ENCODE data around the gene ST3GAL5.
"Not testable (repeated sequence)": the region's sequence is repeated elsewhere in the genome, so short reads cannot be mapped to it uniquely, and the experiment has no call there.

The ST3GAL5 gene

DNA sequence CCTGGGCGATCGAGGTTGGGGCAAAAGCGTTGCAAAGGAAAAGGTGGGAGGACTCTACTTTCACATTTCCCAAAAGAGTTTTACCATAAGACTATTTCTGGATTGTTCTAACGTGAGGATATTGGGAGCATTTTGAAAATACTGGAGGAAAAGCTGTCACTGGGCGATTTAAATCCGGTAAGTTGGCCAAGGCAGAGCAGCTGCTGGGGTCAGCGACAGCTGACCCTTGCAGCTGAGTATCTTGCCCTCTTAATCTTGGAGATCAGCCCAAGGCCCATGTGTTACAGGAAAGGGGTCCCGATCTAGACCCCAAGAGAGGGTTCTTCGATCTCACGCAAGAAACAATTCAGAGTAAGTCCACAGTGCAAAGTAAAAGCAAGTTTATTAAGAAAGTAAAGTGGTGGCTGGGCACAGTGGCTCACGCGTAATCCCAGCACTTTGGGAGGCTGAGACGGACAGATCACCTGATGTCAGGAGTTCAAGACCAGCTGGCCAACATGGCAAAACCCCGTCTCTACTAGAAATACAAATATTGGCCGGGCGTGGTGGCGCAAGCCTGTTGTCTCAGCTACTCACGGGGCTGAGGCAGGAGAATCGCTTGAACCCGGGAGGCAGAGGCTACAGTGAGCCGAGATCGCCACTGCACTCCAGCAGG is 964 bp upstream of the ST3GAL5 start:
- H3K27ac Mint-ChIP-seq = peak overlapping the region; percentile 83 to 93
- peaks cover 5 to 8% of the 10 kb centered on the region in 2 donors for H3K9me3 Mint-ChIP-seq
- no peaks in the 10 kb centered on the region for H3K27me3 Mint-ChIP-seq
- H3K4me3 Mint-ChIP-seq = peak overlapping the region; percentile 89 to 98
- no peak for DNase-seq
- no peak for ATAC-seq
- peaks cover 76% of the 10 kb centered on the region for H3K4me1 Mint-ChIP-seq

DNA sequence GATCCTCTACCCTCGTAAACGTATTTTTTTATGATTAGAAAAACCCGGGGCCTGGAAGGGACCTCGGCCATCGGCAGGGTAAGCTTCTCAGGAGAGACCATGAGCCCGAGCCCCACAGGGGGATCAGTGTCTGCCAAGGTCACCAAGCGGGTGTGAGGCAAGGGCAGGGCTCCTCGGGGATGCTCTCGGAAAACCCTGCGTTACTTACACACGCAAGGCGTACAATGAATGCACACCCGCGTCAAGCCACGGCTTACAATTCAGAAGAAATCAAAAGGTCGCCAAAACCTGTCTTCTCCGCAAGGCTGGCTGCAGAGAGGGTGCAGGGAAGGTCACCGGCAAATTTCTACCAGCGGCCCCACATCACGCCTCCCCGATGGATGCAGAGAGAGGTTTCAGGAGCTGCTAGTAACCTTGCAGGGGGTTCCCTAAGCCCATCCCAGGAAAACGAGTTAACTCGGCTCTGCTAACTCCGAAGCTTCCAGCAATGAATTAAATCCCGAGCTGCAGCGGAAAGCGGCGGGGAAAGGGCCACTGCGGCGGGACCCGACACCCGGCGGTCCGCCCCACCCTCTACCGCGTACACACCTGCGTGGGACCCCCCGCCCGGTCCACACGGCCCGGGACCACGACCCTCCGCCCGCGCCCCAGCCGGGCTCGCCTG is 638 bp downstream of the ST3GAL5 start:
- peak overlapping the region in 1 of 2 donors; percentile 84 for H3K27ac Mint-ChIP-seq
- DNase-seq (peak; percentile 38 to 47), ATAC-seq (peak; percentile 37)
- no peaks in the 10 kb centered on the region for H3K27me3 Mint-ChIP-seq
- peaks cover 0 to 3% of the 10 kb centered on the region in 2 donors for H3K9me3 Mint-ChIP-seq
- peak overlapping the region; percentile 82 to 89 for H3K4me3 Mint-ChIP-seq
- peaks cover 74% of the 10 kb centered on the region for H3K4me1 Mint-ChIP-seq

DNA sequence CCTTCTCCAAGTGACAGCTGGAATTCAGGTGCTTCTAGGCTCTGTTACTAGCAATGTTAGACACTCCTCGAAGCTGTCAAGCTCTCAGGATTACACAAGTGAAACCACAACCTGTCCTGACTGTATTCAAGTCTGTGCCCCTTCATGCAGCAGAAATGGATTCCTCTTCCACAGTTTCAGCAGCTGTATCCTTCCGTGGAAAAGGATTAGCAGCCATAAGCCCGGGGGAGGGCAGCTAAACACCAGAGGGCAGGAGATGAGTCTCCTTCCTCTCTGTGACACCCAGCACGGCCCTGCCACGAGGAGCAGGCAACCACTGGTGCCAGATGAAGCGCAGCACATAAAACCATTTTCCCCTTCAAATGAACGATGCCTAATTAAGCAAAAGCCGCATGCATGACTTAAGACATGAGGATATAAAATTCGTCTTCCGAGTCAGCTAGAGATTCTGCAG is 1.2 kb downstream of the ST3GAL5 start:
- peak in 1 of 2 donors; percentile 51 for DNase-seq
- H3K27me3 Mint-ChIP-seq = no peaks in the 10 kb centered on the region
- peaks cover 0 to 8% of the 10 kb centered on the region in 2 donors for H3K9me3 Mint-ChIP-seq
- peak overlapping the region; percentile 15 to 84 for H3K27ac Mint-ChIP-seq
- peaks cover 68% of the 10 kb centered on the region for H3K4me1 Mint-ChIP-seq
- ATAC-seq = peak; percentile 44
- peak overlapping the region; percentile 82 to 89 for H3K4me3 Mint-ChIP-seq

DNA sequence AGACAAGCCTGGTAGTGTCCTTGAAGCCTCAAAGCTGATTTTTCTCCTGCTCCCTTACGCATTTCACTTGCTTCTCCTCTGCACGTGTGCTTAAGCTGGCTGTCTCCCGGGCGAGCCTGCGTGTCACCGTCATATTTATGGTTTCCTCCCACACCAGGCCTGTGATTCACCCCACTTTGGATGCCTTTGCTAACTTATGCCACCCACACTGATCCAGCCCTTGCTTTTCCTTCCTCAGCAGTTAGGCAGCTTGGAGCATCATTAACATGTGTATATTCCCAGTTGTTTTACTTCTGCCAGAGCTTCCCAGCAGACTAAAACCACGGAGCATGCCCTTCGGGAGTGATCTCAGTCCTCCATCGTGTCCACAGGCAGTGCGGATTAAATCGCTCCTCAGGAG is 2.2 kb downstream of the ST3GAL5 start:
- DNase-seq (peak; percentile 30 to 45), ATAC-seq (no peak)
- H3K4me1 Mint-ChIP-seq = peaks cover 61% of the 10 kb centered on the region
- H3K27ac Mint-ChIP-seq = peak overlapping the region in 1 of 2 donors; percentile 75
- H3K9me3 Mint-ChIP-seq = peaks cover 2 to 8% of the 10 kb centered on the region in 2 donors
- H3K4me3 Mint-ChIP-seq = peak overlapping the region; percentile 82 to 89
- no peaks in the 10 kb centered on the region for H3K27me3 Mint-ChIP-seq

DNA sequence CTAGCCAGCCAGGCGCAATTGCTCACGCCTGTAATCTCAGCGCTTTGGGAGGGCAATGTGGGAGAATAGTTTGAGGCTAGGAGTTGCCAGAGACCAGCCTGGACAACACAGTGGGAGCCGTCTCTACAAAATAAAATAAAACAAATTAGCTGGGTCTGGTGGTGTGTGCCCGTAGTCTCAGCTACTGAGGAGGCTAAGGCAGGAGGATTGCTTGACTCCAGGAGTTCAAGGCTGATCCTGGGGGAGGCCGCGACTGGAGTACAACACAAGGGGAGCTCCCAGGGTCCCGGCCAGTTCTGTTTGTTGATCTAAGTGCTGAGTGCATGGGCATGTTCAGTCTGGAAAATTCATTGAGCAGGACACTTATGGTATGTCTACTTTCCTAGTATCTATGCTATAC is 2.6 kb downstream of the ST3GAL5 start:
- Mint-ChIP-seq H3K4me3 (peak overlapping the region; percentile 82 to 89), H3K9me3 (peaks cover 7 to 13% of the 10 kb centered on the region in 2 donors), H3K4me1 (peaks cover 66% of the 10 kb centered on the region), H3K27ac (peak overlapping the region in 1 of 2 donors; percentile 22), H3K27me3 (no peaks in the 10 kb centered on the region)
- DNase-seq = no peak
- ATAC-seq = no peak

DNA sequence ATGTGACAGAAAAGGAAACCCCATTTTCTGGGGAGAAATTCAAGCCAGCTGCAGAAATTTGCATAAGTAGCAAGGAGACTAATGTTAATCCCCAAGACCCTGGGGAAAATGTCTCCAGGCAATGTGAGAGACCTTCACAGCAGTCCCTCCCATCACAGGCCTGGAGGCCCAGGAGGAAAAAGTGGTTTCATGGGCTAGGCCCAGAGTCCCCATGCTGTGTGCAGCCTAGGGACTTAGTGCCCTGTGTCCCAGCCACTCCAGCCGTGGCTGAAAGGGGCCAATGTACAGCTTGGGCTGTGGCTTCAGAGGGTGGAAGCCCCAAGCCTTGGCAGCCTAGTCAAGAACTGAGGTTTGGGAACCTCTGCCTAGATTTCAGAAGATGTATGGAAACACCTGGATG is 7.0 kb downstream of the ST3GAL5 start:
- H3K27ac Mint-ChIP-seq, ATAC-seq, DNase-seq, H3K27me3 Mint-ChIP-seq, H3K4me3 Mint-ChIP-seq: not testable (repeated sequence)
- H3K9me3 Mint-ChIP-seq = peaks cover 12 to 17% of the 10 kb centered on the region in 2 donors
- peaks cover 74% of the 10 kb centered on the region for H3K4me1 Mint-ChIP-seq

DNA sequence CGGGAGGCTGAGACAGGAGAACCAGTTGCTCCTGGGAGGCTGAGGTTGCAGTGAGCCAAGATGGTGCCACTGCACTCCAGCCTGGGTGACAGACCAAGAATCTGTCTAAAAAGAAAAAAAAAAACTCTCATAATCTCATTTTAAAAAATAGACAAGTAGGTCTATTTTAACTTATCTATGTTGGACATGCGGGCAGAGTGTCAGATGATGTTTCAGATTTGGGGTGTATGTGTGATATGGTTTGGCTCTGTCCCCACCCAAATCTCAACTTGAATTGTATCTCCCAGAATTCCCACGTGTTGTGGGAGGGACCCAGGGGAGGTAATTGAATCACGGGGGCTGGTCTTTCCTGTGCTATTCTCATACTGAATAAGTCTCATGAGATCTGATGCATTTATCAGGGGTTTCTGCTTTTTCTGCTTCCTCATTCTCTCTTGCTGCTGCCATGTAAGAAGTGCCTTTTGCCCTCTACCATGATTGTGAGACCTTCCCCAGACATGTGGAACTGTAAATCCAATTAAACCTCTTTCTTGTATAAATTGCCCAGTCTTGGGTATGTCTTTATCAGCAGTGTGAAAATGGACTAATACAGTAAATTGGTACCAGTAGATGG is 8.0 kb downstream of the ST3GAL5 start:
- Mint-ChIP-seq H3K9me3 (peaks cover 12 to 17% of the 10 kb centered on the region in 2 donors), H3K4me1 (peaks cover 71% of the 10 kb centered on the region)
- not testable (repeated sequence) for H3K27me3 Mint-ChIP-seq, DNase-seq, H3K27ac Mint-ChIP-seq, H3K4me3 Mint-ChIP-seq, ATAC-seq

DNA sequence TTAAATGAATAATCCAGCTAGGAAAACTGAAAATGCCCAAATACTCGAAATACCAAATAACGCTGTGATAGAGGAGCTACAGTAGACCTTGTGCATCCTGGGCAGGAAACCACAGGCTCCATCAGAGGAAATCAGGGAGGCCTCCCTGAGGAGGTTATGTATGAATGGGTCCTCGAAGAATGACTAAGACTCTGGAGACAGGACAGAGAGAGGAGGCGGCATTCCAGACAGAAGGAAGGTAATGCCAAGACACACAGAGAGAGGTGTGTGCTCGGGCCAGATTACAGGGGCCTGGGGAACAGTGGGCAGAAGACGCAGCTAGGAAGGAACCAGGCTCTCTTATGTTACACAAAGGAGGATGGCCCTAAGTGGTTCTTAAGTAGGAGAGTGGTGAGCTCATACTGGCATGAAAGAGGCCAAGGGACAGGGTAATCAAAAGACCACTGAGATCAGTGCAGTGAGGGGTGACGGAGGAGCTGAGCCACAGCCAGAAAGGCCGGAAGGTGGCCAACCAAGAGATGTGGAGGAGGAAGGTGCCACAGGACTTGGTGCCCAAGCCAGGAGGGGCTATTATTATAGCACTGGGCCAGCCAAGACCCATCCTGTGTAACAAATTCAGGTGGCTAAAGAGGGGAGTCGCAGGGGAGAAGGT is 9.9 kb downstream of the ST3GAL5 start:
- peaks cover 70% of the 10 kb centered on the region for H3K4me1 Mint-ChIP-seq
- no peak for DNase-seq
- H3K9me3 Mint-ChIP-seq = peaks cover 12 to 17% of the 10 kb centered on the region in 2 donors
- H3K27ac Mint-ChIP-seq = no peak overlapping the region
- H3K27me3 Mint-ChIP-seq = no peaks in the 10 kb centered on the region
- ATAC-seq = peak; percentile 43
- peak overlapping the region; percentile 45 to 49 for H3K4me3 Mint-ChIP-seq

DNA sequence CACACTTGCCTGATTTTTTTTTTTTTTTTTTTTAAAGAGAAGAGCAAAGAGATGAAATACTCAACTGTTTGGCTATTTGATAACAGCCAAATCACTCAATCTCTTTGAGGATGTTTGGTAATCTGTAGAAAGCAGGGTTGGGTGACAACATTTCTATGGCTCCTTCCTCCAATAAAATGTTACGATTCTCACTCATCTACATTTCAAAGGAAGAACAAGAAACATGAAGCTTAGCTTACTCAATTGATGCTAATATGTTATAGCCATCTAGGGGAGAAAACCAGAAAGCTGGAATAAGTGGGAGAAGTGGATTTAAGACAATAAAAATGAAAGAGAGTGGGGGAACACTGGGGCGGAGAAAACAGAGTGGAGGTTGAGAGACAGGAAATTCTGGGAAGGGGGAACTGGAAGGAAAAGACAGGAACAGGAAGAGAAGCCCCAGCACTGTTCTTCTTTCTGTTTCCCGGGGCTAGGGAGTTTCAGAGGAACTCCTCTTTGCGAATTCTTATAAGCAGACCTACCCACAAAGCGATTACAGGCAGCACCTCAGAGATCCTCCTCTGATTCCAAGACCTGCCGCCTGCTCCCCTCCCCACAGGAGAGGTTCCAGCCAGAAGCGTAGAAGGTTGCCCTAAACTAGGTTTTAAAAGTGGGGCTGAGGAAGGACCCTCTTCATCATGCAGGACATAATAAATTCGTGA is 13.3 kb downstream of the ST3GAL5 start:
- peaks cover 81% of the 10 kb centered on the region for H3K4me1 Mint-ChIP-seq
- DNase-seq = no peak
- H3K9me3 Mint-ChIP-seq = no peaks in the 10 kb centered on the region
- H3K4me3 Mint-ChIP-seq = no peak overlapping the region
- no peaks in the 10 kb centered on the region for H3K27me3 Mint-ChIP-seq
- peak overlapping the region in 1 of 2 donors; percentile 30 for H3K27ac Mint-ChIP-seq
- no peak for ATAC-seq

DNA sequence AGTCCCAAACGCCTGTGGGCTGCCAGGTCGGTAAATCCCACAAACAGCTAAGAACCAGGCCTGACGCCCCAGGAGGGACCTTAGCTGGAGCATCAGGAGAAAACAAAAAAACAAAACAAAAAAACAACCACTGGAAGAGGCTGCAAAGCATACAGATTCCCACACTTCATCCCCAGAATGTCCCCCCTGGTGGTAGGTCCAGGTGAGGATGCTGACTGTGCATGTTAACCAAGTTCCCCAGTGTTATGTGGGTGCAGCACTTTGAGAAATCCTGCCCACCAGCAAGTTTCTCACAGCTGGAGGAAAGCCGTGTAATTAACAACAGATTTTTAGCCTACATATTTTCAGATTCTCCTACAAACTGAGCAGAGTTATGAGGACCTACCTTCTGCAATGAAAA is 15.1 kb downstream of the ST3GAL5 start:
- Mint-ChIP-seq H3K4me1 (peaks cover 63% of the 10 kb centered on the region), H3K27me3 (no peaks in the 10 kb centered on the region), H3K27ac (no peak overlapping the region), H3K9me3 (no peaks in the 10 kb centered on the region), H3K4me3 (no peak overlapping the region)
- no peak for DNase-seq
- ATAC-seq = no peak

DNA sequence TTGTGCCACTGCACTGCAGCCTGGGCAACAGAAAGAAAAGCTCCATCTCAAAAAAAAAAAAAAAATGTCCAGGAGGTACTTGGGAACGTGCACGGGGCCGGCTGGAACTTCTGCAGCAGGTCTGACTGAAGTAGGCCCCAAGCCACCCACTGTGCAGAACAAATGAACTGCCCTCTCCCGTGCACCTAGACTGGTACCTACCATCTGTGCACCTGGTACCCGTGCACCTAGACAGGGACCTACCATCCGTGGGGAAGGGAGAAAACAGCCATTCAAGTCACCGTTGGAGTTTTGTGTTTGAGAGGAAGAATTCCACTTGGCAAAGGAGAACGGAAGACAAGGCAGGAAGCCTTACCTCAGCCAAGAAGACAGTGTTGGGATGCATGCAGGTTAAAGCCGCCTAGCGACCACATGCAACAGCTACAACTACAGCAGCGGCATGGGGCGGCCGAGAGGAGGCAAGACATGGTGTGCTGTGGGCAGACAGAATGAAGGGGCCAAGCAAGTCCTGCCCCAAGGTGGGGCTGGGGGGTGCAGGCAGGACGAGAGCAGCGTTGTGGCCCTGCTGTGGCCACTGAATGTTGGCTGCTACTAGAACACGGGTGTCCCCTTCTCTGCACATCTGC is 16.1 kb downstream of the ST3GAL5 start:
- DNase-seq (no peak), ATAC-seq (no peak)
- Mint-ChIP-seq H3K4me3 (no peak overlapping the region), H3K4me1 (peaks cover 54% of the 10 kb centered on the region), H3K9me3 (no peaks in the 10 kb centered on the region), H3K27me3 (no peaks in the 10 kb centered on the region), H3K27ac (no peak overlapping the region)

DNA sequence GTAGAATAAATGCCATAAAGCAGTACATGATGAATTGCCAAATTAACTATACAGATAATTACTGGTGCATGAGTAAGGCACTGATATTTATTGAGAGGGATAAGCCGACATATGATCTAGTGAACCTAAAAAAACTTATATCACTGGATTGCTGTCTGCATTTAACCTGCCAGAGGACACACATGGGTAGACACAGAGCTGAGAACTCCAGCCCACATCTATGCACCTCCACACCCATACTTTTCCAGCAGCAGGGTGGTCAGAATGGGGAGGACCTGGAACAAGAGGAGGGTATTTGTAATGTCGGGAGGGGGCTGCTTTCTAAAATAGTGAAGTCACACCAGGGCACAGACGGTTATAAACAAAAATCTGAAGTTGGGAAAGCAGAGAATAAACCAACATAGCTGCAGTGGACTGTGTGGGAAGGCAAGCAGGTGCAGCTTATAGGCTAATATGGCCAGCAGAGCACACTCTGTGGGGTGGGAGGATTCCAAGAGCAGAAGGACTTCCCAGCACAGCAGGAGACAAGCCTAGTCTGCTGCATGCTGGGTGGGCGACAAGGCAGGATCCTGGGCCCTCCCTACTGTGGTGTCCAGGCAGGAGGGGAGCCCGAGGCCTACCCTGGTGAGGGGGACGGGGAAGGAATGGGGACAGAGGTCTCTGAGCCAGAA is 17.2 kb downstream of the ST3GAL5 start:
- no peak overlapping the region for H3K27ac Mint-ChIP-seq

DNA sequence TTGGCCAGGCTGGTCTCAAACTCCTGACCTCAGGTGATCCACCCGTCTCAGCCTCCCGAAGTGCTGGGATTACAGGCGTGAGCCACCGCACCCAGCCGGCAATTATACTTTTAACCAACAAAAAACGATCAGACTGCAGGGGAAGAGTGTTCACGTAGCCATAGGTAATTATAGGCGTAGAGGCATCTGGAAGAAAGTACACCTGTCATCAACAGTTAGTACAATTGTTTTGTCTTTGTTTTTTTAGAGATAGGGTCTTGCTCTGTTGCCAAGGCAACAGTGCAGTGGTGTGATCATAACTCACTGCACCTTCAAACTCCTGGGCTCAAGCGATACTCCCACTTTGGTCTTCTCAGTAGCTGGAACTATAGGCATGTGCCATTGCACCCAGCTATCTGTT is 20.0 kb downstream of the ST3GAL5 start:
- no peak overlapping the region for H3K4me3 Mint-ChIP-seq
- H3K9me3 Mint-ChIP-seq = no peaks in the 10 kb centered on the region
- no peak overlapping the region for H3K27ac Mint-ChIP-seq
- no peak for ATAC-seq
- H3K4me1 Mint-ChIP-seq = peaks cover 55% of the 10 kb centered on the region
- no peaks in the 10 kb centered on the region for H3K27me3 Mint-ChIP-seq
- no peak for DNase-seq

More for the DNA sequence above, 17.2 kb downstream of the ST3GAL5 start:
- ATAC-seq = no peak
- peaks cover 57% of the 10 kb centered on the region for H3K4me1 Mint-ChIP-seq
- DNase-seq = no peak
- H3K4me3 Mint-ChIP-seq = no peak overlapping the region
- no peaks in the 10 kb centered on the region for H3K27me3 Mint-ChIP-seq
- H3K9me3 Mint-ChIP-seq = no peaks in the 10 kb centered on the region

DNA sequence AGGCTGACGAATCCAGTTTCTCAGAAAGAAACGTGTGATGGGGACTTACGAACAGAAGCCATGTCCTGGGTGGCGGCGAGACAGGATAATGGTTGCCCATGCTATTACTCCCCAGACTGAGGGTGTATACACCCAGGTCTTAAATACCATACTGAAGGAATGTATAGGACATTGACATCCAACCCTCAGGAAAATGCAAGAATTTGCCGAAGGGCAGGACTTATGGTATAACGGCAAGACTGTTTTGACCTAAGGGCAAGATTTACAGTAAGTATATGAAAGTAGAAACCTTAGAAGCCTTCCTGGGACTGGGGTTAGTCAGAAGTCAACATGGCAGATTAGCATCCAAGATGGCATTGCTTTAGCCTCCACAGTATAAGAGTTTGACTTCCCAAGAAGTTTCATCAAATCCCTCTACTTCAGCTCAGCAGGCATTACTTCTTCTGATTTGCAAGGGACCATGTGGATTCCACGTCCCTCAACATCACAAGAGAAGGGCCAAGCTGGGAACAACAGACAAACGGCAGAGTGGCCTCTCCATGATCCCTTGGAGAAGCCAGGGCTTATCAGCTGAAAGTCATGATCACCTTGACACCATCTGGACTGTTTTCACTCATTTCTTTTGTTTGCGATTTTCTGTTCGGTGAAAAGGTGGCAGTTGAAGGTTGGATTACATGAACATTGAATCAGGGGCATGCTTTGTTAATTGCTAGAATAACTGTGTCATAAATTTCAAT is 21.1 kb downstream of the ST3GAL5 start:
- H3K27ac Mint-ChIP-seq = no peak overlapping the region
- ATAC-seq = no peak
- no peaks in the 10 kb centered on the region for H3K27me3 Mint-ChIP-seq
- H3K4me3 Mint-ChIP-seq = no peak overlapping the region
- no peak for DNase-seq
- peaks cover 53% of the 10 kb centered on the region for H3K4me1 Mint-ChIP-seq
- H3K9me3 Mint-ChIP-seq = no peaks in the 10 kb centered on the region

Data from stimulated activated naive CD8-positive, alpha-beta T cell treated with anti-CD3 and anti-CD28 coated beads, Interleukin-15, amount 100 ng/mL, for 72 hours (primary cell).